Lung (tissue), 12 donors: Measurements from ENCODE around the gene CDH4. TPM values are rescaled to one million over a fixed set of nuclear protein-coding genes. Genes with fewer than 3 reads are reported as not detected.

Experiments used
- ATAC-seq: fragments of 200-7000 bp; cut with Tn5 transposase; one replicate; pipeline ENCODE4 v1.9.1; 2020; ENCODE audit warnings: moderate number of reproducible peaks; ENCODE audit not compliant: insufficient read depth, low FRiP score
- DNase-seq, 3 donors: peaks; one replicate each; pipeline ENCODE4 v3.0.0-alpha.2; 2013 to 2017
- H3K27ac ChIP-seq, 2 donors: one replicate each; pipeline ENCODE4 v1.5.1; 2013; ENCODE audit warnings: mild to moderate bottlenecking in 2 of 2, moderate library complexity in 2 of 2, control low read depth in 1 of 2, inconsistent platforms in 1 of 2, low read depth in 1 of 2, low read length in 1 of 2
- H3K27me3 ChIP-seq, 3 donors: one replicate each; pipeline ENCODE4 v1.5.1; 2013; ENCODE audit warnings: low read length in 2 of 3; ENCODE audit not compliant: control insufficient read depth in 3 of 3, insufficient read depth in 3 of 3
- H3K36me3 ChIP-seq, 4 donors: one replicate each; pipeline ENCODE4 v1.5.1; 2013; ENCODE audit warnings: low read length in 4 of 4, mild to moderate bottlenecking in 1 of 4, moderate library complexity in 1 of 4; ENCODE audit not compliant: control insufficient read depth in 4 of 4, insufficient read depth in 4 of 4
- H3K4me1 ChIP-seq, 5 donors: one replicate each; pipeline ENCODE4 v1.5.1; 2013; ENCODE audit warnings: low read length in 5 of 5, mild to moderate bottlenecking in 2 of 5, moderate library complexity in 1 of 5; ENCODE audit not compliant: control insufficient read depth in 5 of 5, insufficient read depth in 5 of 5
- H3K4me3 ChIP-seq: one replicate; pipeline ENCODE4 v1.5.1; 2013; ENCODE audit warnings: mild to moderate bottlenecking, control low read depth, moderate library complexity
- H3K9ac ChIP-seq, 2 donors: one replicate each; pipeline ENCODE4 v1.5.1; 2013; ENCODE audit warnings: low read length in 2 of 2, control low read depth in 1 of 2; ENCODE audit not compliant: insufficient read depth in 1 of 2
- H3K9me3 ChIP-seq, 4 donors: one replicate each; pipeline ENCODE4 v1.5.1; 2013; ENCODE audit warnings: low read length in 3 of 4, mild to moderate bottlenecking in 1 of 4, moderate library complexity in 1 of 4; ENCODE audit not compliant: control insufficient read depth in 4 of 4, insufficient read depth in 3 of 4
- CTCF ChIP-seq: IDR thresholded peaks from 2 replicates; pipeline ENCODE4 v1.5.1; 2012; ENCODE audit warnings: mild to moderate bottlenecking; ENCODE audit errors: control extremely low read depth, extremely low read depth
- WGBS, 2 donors: extraction: QIAGEN DNeasy Blood & Tissue Kit; methylation state at CpG; one replicate each; pipeline ENCODE4 v1.1.7; 2013; 5-methylcytosine and 5-hydroxymethylcytosine counted together
- polyA plus RNA-seq, 2 donors: library from polyadenylated mRNA; stranded (reverse); fragments of 200-250 nt; gene quantifications; one replicate each; pipeline ENCODE4 v1.2.1, GENCODE V29; 2013
- total RNA-seq, 2 donors: library from RNA; depleted of rRNA in 1 of 2; stranded (reverse); fragments of >200 nt in 1 of 2; gene quantifications; one replicate each; pipeline ENCODE4 v1.2.1, GENCODE V29; 2014 to 2021
- donor health status: control.
- donor health status: control.
- donor health status: Bipolar disorder and iron deficiency.
- donor health status: healthy.
- donor health status: DM: yes; HTN: yes; CAD: no.

The CDH4 gene
- total and polyA plus RNA-seq, 4 donors = 0.10 to 2.1 (median 0.34) TPM

- WGBS, 2 donors = 86 to 91% methylated on average over 17 of the region's 17 CpGs
- Histone ChIP-seq H3K9me3 (peaks cover 0 to 3% (median 1%) of the 10 kb centered on the region in 4 donors), H3K27ac (no peak overlapping the region), H3K36me3 (no peaks in the 10 kb centered on the region), H3K9ac (no peak overlapping the region), H3K27me3 (peaks cover 0 to 4% (median 0%) of the 10 kb centered on the region in 3 donors), H3K4me1 (peaks cover 0 to 2% (median 0%) of the 10 kb centered on the region in 5 donors), H3K4me3 (no peak overlapping the region)
- no peak for DNase-seq
- ATAC-seq = no peak
- TF ChIP-seq CTCF = no peak
Measured at GRCh38 chr20:61288331-61288784, 36.3 kb downstream of the CDH4 start.

GRCh38 chr20:61289166-61289565 is 37.1 kb downstream of the CDH4 start:
- TF ChIP-seq CTCF = no peak
- DNase-seq (no peak), ATAC-seq (no peak)
- Histone ChIP-seq H3K4me1 (peaks cover 0 to 2% (median 0%) of the 10 kb centered on the region in 5 donors), H3K27me3 (peaks cover 0 to 4% (median 0%) of the 10 kb centered on the region in 3 donors), H3K27ac (no peak overlapping the region), H3K9ac (no peak overlapping the region), H3K36me3 (no peaks in the 10 kb centered on the region), H3K9me3 (peaks cover 0 to 4% (median 2%) of the 10 kb centered on the region in 4 donors), H3K4me3 (no peak overlapping the region)
- WGBS, 2 donors = 81 to 83% methylated on average over 7 of the region's 7 CpGs

- ATAC-seq (no peak), DNase-seq (no peak)
- TF ChIP-seq CTCF = no peak
- H3K9ac ChIP-seq = no peak overlapping the region
- H3K9me3 ChIP-seq = peaks cover 0 to 5% (median 2%) of the 10 kb centered on the region in 4 donors
- H3K27me3 ChIP-seq = peaks cover 0 to 4% (median 0%) of the 10 kb centered on the region in 3 donors
- H3K36me3 ChIP-seq = no peaks in the 10 kb centered on the region
- H3K4me1 ChIP-seq = peaks cover 0 to 2% (median 0%) of the 10 kb centered on the region in 5 donors
- H3K4me3 ChIP-seq = no peak overlapping the region
- WGBS, 2 donors = 75 to 82% methylated on average over 4 of the region's 4 CpGs
- H3K27ac ChIP-seq = no peak overlapping the region
Measured at GRCh38 chr20:61290721-61291120, 38.7 kb downstream of the CDH4 start.
